ENCODE results near the gene TAS2R42. TPM values are rescaled to one million over a fixed set of nuclear protein-coding genes. Genes with fewer than 3 reads are reported as not detected.

TAS2R42 gene
- total and polyA plus RNA-seq, 7 donors, result not detected

GRCh38 chr12:11152725-11153124, 34.0 kb downstream of the TAS2R42 start:
- WGBS, 2 donors, result 95% methylated on average over 2 of the region's 2 CpGs
- no peaks in the 10 kb centered on the region for H3K36me3 ChIP-seq
- H3K27ac ChIP-seq, result no peak overlapping the region
- H3K4me1 ChIP-seq, result no peaks in the 10 kb centered on the region
- no peak overlapping the region for H3K4me3 ChIP-seq
- TF ChIP-seq CTCF (IDR thresholded peaks at IDR 0.05), result no peak
- no peak for TF ChIP-seq POLR2A (IDR thresholded peaks at IDR 0.05)
- TF ChIP-seq POLR2AphosphoS5 (IDR thresholded peaks at IDR 0.05), result no peak
- TF ChIP-seq EP300 (IDR thresholded peaks at IDR 0.05), result no peak
- H3K9me3 ChIP-seq, result no peaks in the 10 kb centered on the region
- H3K27me3 ChIP-seq, result no peaks in the 10 kb centered on the region
- intact Hi-C loops (cut with DNase I), result no loop called here
- no peak for DNase-seq

- 31 to 65% methylated on average over 1 of the region's 1 CpG for WGBS, 2 donors
- TF ChIP-seq CTCF (IDR thresholded peaks at IDR 0.05) (no peak), POLR2AphosphoS5 (IDR thresholded peaks at IDR 0.05) (no peak), EP300 (IDR thresholded peaks at IDR 0.05) (no peak), POLR2A (IDR thresholded peaks at IDR 0.05) (no peak)
Observed at GRCh38 chr12:11150832-11151231, 35.9 kb downstream of the TAS2R42 start.

DNA sequence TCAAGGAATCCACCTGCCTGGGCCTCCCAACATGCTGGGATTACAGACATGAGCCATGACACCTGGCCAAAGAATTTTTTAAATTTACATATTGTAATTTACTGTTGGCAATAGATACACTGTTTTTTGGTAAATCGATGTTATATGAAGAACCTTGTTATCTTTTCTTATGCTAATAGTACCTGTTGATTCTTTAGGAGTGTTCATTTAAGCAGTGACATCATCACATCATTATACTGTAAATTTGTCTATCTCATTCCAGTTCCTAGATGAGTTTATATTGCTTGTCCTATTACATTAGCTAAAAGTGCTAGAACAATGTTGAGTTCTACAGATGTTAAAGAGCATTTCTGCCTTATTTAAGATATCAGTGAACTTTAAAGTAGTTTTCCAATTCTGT, 39.3 kb downstream of the TAS2R42 start:
- H3K4me3 ChIP-seq, result no peak overlapping the region
- no peak for DNase-seq
- intact Hi-C loops (cut with DNase I), result no loop called here
- 88 to 93% methylated on average over 1 of the region's 1 CpG for WGBS, 2 donors
- no peaks in the 10 kb centered on the region for H3K27me3 ChIP-seq
- no peak overlapping the region for H3K27ac ChIP-seq
- peaks cover 0 to 3% (median 0%) of the 10 kb centered on the region in 4 donors for H3K9me3 ChIP-seq
- no peaks in the 10 kb centered on the region for H3K36me3 ChIP-seq
- no peaks in the 10 kb centered on the region for H3K4me1 ChIP-seq
- TF ChIP-seq CTCF (IDR thresholded peaks at IDR 0.05) (no peak), POLR2AphosphoS5 (IDR thresholded peaks at IDR 0.05) (no peak), POLR2A (IDR thresholded peaks at IDR 0.05) (no peak), EP300 (IDR thresholded peaks at IDR 0.05) (no peak)

More at GRCh38 chr12:11150832-11151231, 35.9 kb downstream of the TAS2R42 start:
- intact Hi-C loops (cut with DNase I), result no loop called here
- Histone ChIP-seq H3K27ac (no peak overlapping the region), H3K27me3 (no peaks in the 10 kb centered on the region), H3K36me3 (no peaks in the 10 kb centered on the region), H3K9me3 (no peaks in the 10 kb centered on the region), H3K4me1 (no peaks in the 10 kb centered on the region), H3K4me3 (no peak overlapping the region)
- no peak for DNase-seq

DNA sequence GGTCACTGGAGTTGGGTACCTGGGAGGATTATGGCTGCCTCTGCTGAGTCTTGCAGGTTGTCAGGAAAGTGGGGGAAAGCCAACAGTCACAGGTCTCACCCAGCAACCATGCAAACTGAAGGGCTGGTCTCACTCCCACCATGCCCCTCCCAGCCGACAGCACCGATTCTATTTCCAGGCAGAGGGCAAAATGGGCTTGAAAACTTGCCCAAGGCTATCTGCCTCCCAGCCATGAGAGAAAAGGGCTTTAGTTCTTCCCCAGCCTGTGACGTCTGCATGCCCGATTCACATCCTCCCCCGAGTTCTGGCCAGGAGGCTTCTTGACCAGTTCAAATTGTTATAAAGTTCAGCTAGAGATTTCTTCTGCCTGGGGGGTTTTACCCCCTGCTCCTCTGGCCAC, 42.4 kb downstream of the TAS2R42 start:
- Histone ChIP-seq H3K27me3 (no peaks in the 10 kb centered on the region), H3K27ac (no peak overlapping the region), H3K36me3 (no peaks in the 10 kb centered on the region), H3K4me1 (no peaks in the 10 kb centered on the region), H3K9me3 (peaks cover 0 to 3% (median 0%) of the 10 kb centered on the region in 4 donors), H3K4me3 (no peak overlapping the region)
- WGBS, 2 donors, result 79 to 92% methylated on average over 5 of the region's 5 CpGs
- TF ChIP-seq CTCF (IDR thresholded peaks at IDR 0.05), result no peak
- TF ChIP-seq POLR2A (IDR thresholded peaks at IDR 0.05), result no peak
- no peak for TF ChIP-seq POLR2AphosphoS5 (IDR thresholded peaks at IDR 0.05)
- TF ChIP-seq EP300 (IDR thresholded peaks at IDR 0.05), result no peak
- intact Hi-C loops (cut with DNase I), result no loop called here
- no peak for DNase-seq

GRCh38 chr12:11143352-11143751, 43.4 kb downstream of the TAS2R42 start:
- TF ChIP-seq EP300 (IDR thresholded peaks at IDR 0.05) (no peak), CTCF (IDR thresholded peaks at IDR 0.05) (no peak), POLR2AphosphoS5 (IDR thresholded peaks at IDR 0.05) (no peak), POLR2A (IDR thresholded peaks at IDR 0.05) (no peak)
- WGBS, 2 donors, result 50 to 79% methylated on average over 2 of the region's 2 CpGs
- no peak for DNase-seq
- H3K4me3 ChIP-seq, result no peak overlapping the region
- intact Hi-C loops (cut with DNase I), result no loop called here
- no peaks in the 10 kb centered on the region for H3K27me3 ChIP-seq
- H3K4me1 ChIP-seq, result no peaks in the 10 kb centered on the region
- peaks cover 0 to 3% (median 0%) of the 10 kb centered on the region in 4 donors for H3K9me3 ChIP-seq
- no peak overlapping the region for H3K27ac ChIP-seq
- H3K36me3 ChIP-seq, result no peaks in the 10 kb centered on the region
